ENCODE results near the gene CGNL1. TPM values are rescaled to one million over a fixed set of nuclear protein-coding genes. Genes with fewer than 3 reads are reported as not detected.

Gene CGNL1
- total and polyA plus RNA-seq, 7 donors, result 0.18 to 2.2 (median 0.37) TPM

GRCh38 chr15:57340682-57341259 is 35.5 kb upstream of the CGNL1 start:
- no peaks in the 10 kb centered on the region for H3K9me3 ChIP-seq
- H3K36me3 ChIP-seq (ENCODE audit: insufficient read depth in 1 of 2, low read depth in 1 of 2), result no peaks in the 10 kb centered on the region
- 1 to 3% (median 1%) methylated on average over 5 of the region's 5 CpGs for WGBS, 3 donors
- no peaks in the 10 kb centered on the region for H3K4me1 ChIP-seq
- no peak overlapping the region for H3K27ac ChIP-seq
- TF ChIP-seq CTCF (IDR thresholded peaks at IDR 0.05), result peak; percentile 91
- ATAC-seq (peak; percentile 64 to 87 (median 74)), DNase-seq (no peak)
- no peak overlapping the region for H3K4me3 ChIP-seq
- intact Hi-C loops (cut with DNase I), result loop anchor here (1.0 to 5.0 kb wide), 2 partner anchors 187 kb away; no protein-coding TSS in a partner anchor
- H3K27me3 ChIP-seq (ENCODE audit: insufficient read depth in 3 of 3, low read length in 2 of 3), result no peaks in the 10 kb centered on the region

- no peak overlapping the region for H3K4me3 ChIP-seq
- no peaks in the 10 kb centered on the region for H3K9me3 ChIP-seq
- WGBS, 3 donors, result 86 to 94% (median 88%) methylated on average over 7 of the region's 7 CpGs
- H3K4me1 ChIP-seq, result no peaks in the 10 kb centered on the region
- no peak for DNase-seq
- H3K27ac ChIP-seq, result no peak overlapping the region
- no peak for TF ChIP-seq CTCF (IDR thresholded peaks at IDR 0.05)
- no peaks in the 10 kb centered on the region for H3K36me3 ChIP-seq (ENCODE audit: insufficient read depth in 1 of 2, low read depth in 1 of 2)
- no peaks in the 10 kb centered on the region for H3K27me3 ChIP-seq (ENCODE audit: insufficient read depth in 3 of 3, low read length in 2 of 3)
- ATAC-seq, result no peak
- intact Hi-C loops (cut with DNase I), result loop anchor here in 1 of 2 donors (5.0 kb wide), 1 partner anchor 184 kb away; no protein-coding TSS in a partner anchor
Measured at GRCh38 chr15:57343048-57343447, 33.3 kb upstream of the CGNL1 start.

- WGBS, 3 donors, result 60 to 71% (median 63%) methylated on average over 6 of the region's 6 CpGs
- H3K36me3 ChIP-seq (ENCODE audit: insufficient read depth in 1 of 2, low read depth in 1 of 2), result no peaks in the 10 kb centered on the region
- ATAC-seq (no peak), DNase-seq (no peak)
- no peaks in the 10 kb centered on the region for H3K4me1 ChIP-seq
- intact Hi-C loops (cut with DNase I), result loop anchor here in 1 of 2 donors (5.0 kb wide), 1 partner anchor 184 kb away; no protein-coding TSS in a partner anchor
- H3K27ac ChIP-seq, result no peak overlapping the region
- no peak for TF ChIP-seq CTCF (IDR thresholded peaks at IDR 0.05)
- H3K27me3 ChIP-seq (ENCODE audit: insufficient read depth in 3 of 3, low read length in 2 of 3), result no peaks in the 10 kb centered on the region
- no peaks in the 10 kb centered on the region for H3K9me3 ChIP-seq
- H3K4me3 ChIP-seq, result no peak overlapping the region
Measured at GRCh38 chr15:57343498-57343897, 32.8 kb upstream of the CGNL1 start.

- Histone ChIP-seq H3K27me3 (ENCODE audit: insufficient read depth in 3 of 3, low read length in 2 of 3) (no peaks in the 10 kb centered on the region), H3K4me1 (no peaks in the 10 kb centered on the region), H3K36me3 (ENCODE audit: insufficient read depth in 1 of 2, low read depth in 1 of 2) (no peaks in the 10 kb centered on the region), H3K4me3 (no peak overlapping the region), H3K9me3 (no peaks in the 10 kb centered on the region), H3K27ac (no peak overlapping the region)
- intact Hi-C loops (cut with DNase I), result loop anchor here in 1 of 2 donors (5.0 kb wide), 1 partner anchor 183 kb away; no protein-coding TSS in a partner anchor
- no peak for DNase-seq
- ATAC-seq, result no peak
- no peak for TF ChIP-seq CTCF (IDR thresholded peaks at IDR 0.05)
- WGBS, 3 donors, result 91 to 95% (median 95%) methylated on average over 9 of the region's 9 CpGs
Measured at GRCh38 chr15:57344282-57344681, 32.0 kb upstream of the CGNL1 start.

GRCh38 chr15:57345584-57345983 is 30.7 kb upstream of the CGNL1 start:
- no peak for DNase-seq
- Histone ChIP-seq H3K4me1 (no peaks in the 10 kb centered on the region), H3K27me3 (ENCODE audit: insufficient read depth in 3 of 3, low read length in 2 of 3) (no peaks in the 10 kb centered on the region), H3K36me3 (ENCODE audit: insufficient read depth in 1 of 2, low read depth in 1 of 2) (no peaks in the 10 kb centered on the region), H3K27ac (no peak overlapping the region), H3K4me3 (no peak overlapping the region), H3K9me3 (no peaks in the 10 kb centered on the region)
- no peak for ATAC-seq
- no peak for TF ChIP-seq CTCF (IDR thresholded peaks at IDR 0.05)
- intact Hi-C loops (cut with DNase I), result no loop called here
- WGBS, 3 donors, result 79 to 86% (median 82%) methylated on average over 5 of the region's 5 CpGs
